GM21360 (cell line): ENCODE data around the gene ZCCHC17.
"Not testable (repeated sequence)": the region's sequence is repeated elsewhere in the genome, so short reads cannot be mapped to it uniquely, and the experiment has no call there.

Source experiments
- ATAC-seq: cut with Tn5 transposase; IDR thresholded peaks from one replicate; pipeline ENCODE4 v1.9.1; 2021; ENCODE audit warnings: mild to moderate bottlenecking, moderate library complexity; ENCODE audit not compliant: unreplicated experiment

The ZCCHC17 gene, protein sequence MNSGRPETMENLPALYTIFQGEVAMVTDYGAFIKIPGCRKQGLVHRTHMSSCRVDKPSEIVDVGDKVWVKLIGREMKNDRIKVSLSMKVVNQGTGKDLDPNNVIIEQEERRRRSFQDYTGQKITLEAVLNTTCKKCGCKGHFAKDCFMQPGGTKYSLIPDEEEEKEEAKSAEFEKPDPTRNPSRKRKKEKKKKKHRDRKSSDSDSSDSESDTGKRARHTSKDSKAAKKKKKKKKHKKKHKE

DNA sequence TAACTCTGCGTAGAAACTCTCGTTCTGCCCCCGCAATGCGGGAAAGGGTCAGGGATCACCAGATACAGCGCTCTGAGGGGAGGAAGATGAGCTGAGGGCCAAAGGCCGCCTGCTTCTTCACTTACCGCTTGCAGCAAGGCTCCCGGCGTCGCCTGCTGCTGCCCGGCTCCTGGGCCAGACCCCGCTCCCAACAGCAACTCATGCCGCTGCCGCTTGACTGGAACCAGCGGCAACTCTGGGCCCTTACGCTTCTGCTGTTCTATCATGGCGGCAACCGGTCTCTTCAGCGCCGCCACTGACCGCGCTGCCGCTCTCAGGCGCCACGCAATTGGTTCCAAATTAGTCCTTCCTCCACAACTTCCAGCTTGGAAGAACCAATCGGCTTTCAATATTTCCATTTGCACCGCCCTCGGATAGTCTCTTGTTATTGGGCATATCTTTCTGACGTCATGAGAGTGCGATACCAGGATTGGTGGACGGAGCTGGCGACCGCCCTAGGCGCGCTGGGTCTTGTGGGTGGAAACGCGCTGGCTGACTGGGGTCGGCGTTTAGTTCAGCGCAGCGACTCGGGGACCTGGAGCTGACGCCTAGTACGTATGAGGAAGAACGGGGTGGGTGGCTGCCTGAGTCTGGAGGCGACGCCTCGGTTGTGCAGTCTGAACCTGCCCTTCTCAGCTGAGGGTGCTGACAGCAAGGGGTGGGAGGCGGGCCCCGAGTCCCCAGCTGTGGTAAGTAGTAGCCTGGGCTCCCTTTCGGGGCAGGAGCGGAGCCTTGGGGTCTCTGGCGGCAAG is at the start of gene ZCCHC17, which contains the start of gene SNRNP40:
Gene ZCCHC17 (plus strand): TSS at position 547 of the 791 bp plus-strand sequence. CDS start 13,067 bp downstream, outside the sequence.
Gene SNRNP40 (minus strand): TSS at position 303 of the 791 bp plus-strand sequence. CDS start 37 bp downstream, at position 266.
- ATAC-seq, result peak; percentile 94

DNA sequence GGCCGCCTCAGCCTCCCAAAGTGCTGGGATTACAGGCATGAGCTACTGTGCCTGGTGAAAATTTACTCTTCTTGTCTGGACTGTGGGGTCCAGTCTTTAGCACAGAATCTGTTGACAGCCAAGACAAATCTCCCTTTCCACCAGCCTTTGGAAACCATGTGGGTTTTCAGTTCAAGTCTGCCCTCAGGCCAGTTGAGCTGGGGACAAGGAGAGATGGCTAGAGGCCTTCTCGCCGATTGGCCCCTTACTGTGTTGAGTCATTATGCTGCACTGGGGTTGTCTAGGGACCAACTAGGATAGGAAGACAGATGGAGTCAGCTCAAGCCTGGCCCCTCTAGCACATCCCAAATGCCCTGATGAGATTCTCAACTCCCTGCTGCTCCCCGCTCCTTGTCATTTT is 48.6 kb upstream of the ZCCHC17 start:
- ATAC-seq, result no peak

DNA sequence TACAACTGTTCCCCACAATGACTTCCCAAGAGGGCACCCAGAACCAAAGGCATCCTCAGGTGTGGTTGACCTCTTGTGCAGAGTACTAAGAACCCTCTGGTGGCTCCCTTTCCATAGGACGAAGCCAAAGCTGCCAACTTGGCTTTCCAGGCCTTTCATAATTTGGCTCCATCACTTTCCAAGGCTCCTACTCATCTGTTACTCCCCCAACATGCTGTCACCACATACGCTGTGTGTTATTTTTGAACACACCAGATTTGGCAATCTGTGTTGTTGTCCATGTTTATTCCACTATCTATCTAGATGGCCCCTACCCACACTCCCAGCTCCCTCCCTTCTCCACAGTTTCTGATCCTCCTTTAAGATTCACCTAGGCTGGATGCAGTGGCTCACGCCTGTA is 47.0 kb upstream of the ZCCHC17 start:
- ATAC-seq, result no peak

DNA sequence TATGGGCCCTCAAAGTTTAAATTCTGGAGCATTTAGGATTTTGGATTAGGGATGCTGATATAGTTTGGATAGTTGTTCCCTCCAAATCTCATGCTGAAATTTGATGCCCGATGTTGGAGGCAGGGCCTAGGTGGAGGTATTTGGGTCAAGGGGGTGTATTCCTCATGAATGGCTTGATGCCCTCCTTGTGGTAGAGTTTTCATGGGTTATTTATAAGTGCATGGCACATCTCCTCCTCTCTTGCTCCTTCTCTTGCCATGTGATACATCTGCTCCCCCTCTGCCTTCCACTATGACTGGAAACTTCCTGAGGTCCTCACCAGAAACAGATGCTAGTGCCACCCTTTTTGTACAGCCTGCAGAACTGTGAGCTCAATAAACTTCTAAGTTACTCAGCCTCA is 39.6 kb upstream of the ZCCHC17 start:
- no peak for ATAC-seq

DNA sequence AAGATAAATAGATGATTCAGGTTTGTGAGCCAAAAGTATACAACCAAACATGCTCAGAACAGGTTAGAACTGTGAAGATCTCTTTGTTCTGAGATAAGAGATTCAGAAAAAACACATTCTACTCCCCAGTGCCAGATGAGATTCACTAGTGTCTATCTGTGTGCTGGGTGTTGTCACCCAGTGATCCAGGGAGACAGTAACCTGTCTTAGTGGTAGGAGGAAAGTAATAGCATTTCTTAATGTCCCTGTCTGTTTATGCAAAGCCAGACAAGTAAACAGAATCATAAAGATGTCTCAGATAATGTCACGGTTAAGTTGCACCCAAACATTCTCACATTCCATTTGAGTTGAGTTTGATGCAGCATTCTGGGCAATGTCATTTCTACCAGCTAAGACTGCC is 38.3 kb upstream of the ZCCHC17 start:
- ATAC-seq, result no peak

DNA sequence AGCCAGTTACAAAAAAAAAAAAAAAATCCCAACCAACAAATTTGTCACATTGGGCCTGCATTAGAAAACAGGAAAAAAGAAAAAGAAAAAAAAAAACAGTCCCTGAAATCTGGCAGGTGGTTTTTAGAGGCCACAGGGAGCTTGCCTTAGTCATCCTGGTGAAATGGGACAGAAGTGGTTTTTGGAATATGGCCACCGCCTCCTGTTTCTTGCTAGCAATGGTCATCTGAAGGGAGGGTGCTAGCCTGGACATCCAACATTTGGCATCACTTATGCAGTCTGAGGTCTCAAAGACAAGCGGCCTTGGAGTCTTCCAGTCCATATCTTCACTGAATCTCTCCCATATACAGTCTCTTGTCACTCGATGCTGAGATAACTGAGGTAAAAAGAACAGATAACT is 37.1 kb upstream of the ZCCHC17 start:
- no peak for ATAC-seq

DNA sequence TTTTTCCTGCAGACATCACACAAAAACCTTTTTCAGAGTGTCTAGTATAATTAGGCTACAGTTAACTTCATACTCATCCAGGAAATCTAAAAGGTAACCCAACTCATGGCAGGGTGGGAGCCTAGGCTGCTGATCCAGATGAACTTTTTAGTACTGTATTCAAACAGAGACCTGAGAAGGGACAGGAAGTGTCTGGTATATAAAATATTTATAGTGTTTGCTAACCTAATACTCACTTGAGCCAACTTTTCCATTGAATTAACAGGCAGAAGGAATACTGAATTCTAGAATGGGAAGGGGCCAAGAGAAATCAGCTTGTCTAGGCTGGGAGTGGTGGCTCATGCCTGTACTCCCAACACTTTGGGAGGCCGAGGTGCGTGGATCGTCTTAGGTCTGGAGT is 34.9 kb upstream of the ZCCHC17 start:
- no peak for ATAC-seq

DNA sequence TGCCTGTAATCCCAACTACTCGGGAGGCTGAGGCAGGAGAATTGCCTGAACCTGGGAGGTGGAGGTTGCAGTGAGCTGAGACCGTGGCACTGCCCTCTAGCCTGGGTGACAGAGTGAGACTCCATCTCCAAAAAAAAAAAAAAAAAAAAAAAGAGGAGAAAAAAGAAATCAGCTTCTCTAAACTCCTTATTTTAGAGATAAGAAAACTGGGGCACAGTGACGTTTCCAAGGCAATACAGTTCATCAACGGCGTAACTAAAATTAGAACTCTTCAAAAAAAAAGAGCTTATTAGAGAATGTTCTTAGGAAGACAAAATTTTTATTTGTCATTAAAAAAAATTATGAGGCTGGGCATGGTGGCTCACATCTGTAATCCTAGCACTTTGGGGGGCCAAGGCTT is 34.4 kb upstream of the ZCCHC17 start:
- ATAC-seq, result not testable (repeated sequence)

DNA sequence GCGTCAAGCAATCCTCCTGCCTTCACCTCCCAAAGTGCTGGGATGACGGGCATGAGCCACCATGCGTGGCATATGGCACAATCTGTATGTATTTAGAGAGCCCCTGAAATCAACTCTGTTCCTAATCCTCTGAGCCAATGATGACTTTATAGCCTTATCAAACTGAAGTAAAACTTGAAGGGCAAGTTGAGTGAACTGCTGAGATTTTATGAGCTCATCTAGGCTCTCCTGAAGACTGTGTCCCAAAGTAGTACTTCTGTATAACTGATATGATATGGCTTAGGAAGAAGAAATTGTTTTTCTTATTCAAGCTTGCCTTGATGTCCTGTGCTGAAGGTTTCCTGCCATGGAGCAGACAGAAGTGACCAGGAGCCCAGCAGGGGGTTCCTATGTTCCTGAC is 33.4 kb upstream of the ZCCHC17 start:
- no peak for ATAC-seq

DNA sequence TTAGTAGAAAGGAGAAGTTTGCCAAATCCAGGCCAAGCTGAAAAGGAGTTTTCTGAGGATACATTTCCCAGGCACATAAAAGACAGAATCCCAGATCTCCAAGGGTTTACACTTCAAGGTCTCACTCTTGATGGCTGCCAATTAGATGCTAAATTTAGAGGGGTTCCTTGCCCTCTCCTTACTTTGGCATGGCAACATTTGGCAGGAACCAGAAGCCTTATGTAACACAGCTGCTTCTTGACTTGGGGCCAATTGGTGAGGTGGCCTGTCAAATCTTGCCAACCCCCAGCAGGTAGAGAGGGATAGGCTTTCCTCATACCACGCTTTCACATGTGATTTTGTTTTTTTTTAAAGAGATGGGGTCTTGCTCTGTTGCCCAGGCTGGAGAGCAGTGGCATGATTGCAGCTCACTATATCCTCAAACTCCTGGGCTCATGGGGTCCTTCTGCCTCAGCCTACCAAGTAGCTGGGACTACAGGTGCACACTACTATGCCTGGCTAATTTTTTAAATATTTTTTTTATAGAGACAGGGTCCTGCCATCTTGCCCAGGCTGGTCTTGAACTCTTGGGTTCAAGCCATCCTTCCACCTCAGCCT is 31.9 kb upstream of the ZCCHC17 start:
- no peak for ATAC-seq

DNA sequence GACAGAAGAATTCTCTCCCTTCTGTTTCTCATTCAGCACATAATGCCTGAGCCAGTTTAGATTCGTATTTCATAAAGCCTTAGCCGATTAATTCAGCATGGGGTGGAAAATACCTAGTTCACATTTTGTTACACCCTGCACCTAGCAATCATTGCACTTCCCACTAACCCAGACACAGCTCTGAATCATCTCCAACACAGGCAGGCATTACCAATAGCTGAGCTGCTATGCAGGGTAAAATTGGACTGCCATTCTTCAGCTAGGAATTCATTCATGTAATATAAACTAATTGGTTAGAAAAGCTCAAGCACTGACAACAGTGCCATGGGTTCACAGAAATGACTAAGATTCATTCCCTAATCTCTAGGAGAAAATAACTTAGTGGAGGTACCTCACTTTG is 30.3 kb upstream of the ZCCHC17 start:
- ATAC-seq, result no peak

DNA sequence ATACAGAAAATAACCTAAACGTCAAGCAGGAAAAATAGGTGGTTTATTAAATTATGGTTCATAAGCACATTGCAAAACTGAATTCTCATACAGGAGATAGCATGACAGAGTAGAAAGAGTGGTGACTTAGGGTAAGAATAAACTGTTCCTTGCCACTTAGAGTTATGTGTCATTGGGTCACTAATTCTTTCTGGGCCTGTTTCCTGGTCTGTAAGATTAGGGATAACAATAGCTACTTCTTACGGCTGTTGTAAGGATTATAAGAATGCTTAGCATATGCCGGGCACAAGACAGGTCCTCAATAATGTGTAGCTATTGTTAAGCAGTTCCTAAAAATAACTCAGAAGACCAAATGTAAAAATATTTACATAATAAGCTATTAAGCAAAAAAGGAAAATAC is 24.5 kb upstream of the ZCCHC17 start:
- no peak for ATAC-seq

DNA sequence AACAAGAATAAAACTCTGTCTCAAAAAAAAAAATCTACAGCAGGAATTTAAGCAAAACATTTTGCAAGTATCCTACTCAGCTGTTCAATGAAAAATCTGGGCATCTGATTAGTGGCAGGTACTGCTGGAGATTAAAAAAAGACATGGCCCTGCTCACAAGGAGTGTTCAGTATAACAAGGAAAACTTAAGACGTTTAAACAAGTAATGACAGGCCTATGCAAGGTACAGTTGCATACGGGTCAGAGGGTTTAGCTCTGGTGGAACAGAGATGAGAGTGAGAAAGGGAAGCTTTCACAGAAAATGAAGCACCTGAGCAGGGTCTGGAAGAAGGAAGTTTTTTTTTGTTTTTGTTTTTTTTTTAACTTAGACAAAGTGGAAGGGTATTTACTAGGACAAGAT is 23.2 kb upstream of the ZCCHC17 start:
- ATAC-seq, result no peak

DNA sequence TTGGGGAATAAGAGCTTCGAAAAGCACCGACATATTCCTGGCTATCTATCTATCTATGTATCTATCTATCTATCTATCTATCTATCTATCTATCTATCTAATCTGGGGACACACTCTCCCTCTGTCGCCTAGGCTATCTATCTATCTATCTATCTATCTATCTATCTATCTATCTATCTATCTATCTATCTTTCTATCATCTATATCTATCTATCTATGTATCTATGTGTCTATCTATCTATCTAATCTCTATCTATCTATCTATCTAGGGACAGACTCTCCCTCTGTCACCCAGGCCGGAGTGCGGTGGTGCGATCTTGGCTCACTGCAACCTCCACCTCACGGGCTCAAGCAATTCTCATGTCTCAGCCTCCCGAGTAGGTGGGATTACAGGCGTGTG is 14.4 kb upstream of the ZCCHC17 start:
- not testable (repeated sequence) for ATAC-seq

DNA sequence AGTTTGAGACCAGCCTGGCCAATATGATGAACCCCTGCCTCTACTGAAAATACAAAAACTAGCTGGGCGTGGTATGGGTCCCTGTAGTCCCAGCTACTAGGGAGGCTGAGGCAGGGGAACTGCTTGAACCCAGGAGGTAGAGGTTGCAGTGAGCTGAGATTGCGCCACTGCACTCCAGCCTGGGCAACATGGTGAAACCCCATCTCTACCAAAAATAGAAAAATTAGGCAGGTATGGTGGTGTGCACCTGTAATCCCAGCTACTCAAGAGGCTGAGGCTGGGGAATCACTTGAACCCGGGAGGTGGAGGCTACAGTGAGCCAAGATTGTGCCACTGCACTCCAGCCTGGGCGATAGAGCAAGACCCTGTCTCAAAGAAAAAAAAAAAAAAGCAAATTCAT is 9.0 kb upstream of the ZCCHC17 start:
- ATAC-seq, result not testable (repeated sequence)

DNA sequence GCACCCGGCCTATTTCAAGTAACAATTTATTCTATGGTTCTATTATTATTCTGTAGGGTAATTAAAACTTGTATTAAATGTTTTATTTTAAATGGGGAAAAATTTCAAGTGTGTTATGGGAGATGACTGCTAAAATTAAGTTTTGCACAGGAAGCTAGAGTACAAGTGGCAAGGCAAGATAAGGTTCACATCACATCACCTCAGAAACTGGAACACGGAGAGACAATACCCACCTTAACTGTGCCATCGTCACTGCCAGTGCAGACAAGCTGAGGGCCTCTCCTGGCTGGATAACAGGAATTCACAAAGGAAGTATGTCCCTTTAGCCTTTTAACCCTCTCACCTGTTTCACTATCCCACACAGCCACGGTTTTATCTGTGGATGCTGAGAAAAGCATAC is 7.8 kb upstream of the ZCCHC17 start:
- ATAC-seq, result no peak

DNA sequence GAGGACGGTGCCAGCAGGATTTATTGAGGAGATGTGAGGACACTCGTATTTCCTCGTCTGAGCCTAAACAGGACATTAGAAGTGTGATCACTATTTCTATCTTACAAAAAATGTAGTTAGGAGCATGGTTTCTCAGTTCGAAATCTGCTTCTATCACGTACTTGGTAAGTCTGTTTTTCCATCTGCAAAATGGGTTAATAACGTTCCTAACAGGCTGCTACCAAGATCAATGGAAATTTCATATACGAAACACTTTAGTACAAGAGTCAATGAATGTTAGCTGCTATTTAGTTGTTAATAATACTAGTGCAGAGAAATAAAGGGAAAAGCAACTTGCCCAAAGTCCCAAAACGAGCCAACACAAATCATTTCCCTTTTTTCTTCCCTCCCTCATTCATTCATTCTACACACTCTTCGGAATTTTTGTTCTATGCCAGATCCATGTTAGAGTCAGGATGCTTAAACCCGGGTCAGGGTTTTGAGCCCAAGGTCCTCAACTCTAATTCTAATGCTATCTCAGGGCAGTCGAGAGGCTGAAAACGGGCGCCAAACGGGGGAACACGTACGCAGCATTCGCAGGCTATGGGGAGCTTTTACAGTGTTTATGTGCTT is 852 bp upstream of the ZCCHC17 start:
- ATAC-seq, result no peak

DNA sequence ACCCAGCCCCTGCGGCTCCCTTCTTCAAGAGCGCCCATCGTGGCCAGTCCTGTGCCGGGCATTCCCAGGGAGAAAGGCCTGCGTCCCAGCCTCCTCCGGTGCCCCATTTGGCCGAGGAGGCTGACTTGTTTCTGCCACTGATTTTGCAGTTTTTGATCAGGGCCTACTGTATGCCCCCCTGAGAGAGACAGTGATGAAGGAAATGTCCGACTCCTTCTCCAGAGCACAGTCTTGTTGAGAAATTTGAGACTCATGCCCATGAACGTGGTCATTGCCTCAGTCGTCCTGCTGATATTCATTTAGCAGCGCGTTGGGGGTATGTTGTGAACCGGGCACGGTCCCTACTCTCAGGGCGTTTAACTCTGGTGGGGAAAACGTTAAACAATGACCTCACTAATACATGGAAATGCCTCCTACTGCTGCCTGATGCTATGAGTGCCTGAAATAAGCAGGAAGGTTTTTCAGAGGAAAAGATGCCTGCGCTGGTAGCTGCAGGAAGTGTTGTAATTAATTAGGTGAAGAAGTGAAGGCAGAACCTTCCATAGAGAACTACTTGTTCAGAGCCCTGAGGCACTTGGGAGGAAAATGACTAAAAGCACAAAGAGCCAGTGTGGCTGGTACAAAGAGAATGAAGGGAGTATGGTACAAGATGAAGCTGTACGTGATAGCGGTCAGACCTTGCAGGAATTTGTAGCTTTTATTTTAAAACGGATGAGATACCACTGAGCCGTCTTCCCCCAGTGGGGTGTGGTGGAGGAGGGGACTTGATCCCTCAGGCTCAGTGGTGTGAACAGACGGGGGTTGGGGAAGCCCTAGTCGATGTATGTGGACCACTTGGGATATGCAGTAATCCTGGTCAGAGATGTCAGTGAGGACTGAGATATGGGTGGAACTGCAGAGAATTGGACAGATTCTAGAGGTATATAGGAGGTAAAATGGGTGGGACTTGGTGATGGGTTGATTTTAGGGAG is 730 bp downstream of the ZCCHC17 start:
- no peak for ATAC-seq

DNA sequence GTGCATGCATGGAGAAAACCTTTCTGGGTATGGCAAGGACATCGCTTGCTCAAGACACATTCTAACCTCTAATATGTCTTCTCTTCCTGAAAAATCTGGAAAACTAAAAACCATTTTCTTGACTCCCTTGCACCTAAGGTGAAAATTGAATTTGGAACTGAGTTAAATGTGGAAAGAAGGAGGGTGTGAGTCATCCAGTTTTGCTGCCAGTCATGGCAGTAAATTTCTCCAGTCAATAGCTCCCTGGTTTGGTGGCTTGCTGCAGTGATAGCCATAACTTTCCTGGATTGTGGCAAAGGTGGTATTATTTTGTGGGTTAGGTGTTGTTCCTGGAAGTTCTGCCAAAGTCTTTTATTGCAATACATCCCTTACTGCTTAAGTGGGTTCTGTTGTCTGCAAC is 2.5 kb downstream of the ZCCHC17 start:
- no peak for ATAC-seq

DNA sequence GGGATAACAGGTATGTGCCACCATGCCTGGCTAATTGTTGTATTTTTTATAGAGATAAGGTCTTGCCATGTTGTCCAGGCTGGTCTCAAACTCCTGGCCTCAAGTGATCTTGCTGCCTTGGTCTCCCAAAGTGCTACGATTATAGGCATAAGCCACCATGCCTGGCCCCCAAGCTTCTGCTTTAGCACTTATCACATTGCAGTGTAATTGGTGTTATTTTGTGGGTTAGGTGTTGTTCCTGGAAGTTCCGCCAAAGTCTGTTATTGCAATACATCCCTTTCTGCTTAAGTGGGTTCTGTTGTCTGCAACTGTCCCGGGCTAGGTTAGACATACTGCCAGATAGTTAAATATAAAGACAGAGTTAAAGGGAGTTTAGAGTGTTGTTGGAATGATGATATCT is 3.4 kb downstream of the ZCCHC17 start:
- ATAC-seq, result no peak
